ENCODE results near the gene TMEM150A. TPM values are rescaled to one million over a fixed set of nuclear protein-coding genes. Genes with fewer than 3 reads are reported as not detected.

TMEM150A gene
- total RNA-seq, 2 experiments from 2014 or later = 3.9 to 4.4 TPM

DNA sequence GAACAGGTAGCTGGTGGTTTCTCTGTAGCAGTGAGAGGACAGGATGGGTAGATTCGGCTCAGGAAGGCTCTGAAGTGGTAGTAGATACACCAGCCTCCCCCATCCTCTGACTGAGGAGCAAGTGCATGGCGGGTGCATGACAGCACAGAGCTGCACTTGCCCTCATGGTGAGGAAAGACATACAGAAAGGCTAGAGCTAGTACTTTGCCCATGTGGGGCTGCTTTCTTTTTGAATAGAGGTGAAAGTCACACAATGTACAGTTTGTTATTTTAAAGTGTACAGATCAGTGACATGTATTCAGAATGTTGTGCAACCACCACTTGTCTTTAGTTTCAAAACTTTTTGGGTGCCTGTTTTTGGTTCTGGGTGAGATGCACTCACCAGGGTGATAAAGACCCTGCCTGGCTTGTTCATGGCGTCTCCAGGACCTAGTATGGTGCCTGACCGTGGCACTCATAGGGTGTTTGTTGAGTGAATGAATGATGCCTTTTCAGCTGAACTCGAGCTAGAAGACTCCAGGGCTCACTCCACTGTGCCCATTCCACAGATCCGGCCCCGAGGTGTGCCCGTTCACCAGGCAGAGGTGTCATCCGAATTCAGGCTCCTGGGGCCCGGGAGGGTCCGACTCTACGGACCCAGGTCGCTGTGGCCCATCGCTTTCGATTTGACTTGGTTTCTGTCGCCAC lies 18.7 kb downstream of the TMEM150A start:
- CTCF ChIA-PET = interaction anchor here (0.7 to 1.8 kb wide), 3 partner anchors 22 to 53 kb away, joined by 3 to 4 read pairs (median 3); no protein-coding TSS in a partner anchor

DNA sequence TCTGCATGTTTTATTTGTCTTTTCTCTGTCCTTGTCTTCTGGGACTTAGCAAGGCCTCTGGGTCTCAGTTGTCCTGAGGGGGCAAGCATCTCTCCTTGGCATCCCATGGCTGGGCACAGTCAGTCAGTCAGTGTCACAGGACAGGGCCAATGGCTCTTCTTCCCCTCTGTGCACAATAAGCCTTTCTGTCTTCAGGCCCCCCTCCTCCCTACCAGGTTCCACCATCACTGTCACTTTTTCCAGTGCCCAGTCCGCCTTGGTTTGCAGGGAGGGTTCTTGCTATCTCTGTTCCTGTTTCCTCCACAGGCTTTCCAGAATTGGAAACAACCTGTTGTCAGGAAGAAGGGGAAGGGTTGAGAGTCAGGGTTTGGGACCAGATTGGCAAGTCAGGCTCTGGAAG lies 20.0 kb downstream of the TMEM150A start:
- POLR2A ChIA-PET = no interaction called here
- CTCF ChIA-PET = no interaction called here

More for the DNA sequence above, 18.7 kb downstream of the TMEM150A start:
- POLR2A ChIA-PET = interaction anchor here (2.9 kb wide), 1 partner anchor 12 kb away, joined by 12 read pairs; the partner anchor contains the start of gene RNF181

DNA sequence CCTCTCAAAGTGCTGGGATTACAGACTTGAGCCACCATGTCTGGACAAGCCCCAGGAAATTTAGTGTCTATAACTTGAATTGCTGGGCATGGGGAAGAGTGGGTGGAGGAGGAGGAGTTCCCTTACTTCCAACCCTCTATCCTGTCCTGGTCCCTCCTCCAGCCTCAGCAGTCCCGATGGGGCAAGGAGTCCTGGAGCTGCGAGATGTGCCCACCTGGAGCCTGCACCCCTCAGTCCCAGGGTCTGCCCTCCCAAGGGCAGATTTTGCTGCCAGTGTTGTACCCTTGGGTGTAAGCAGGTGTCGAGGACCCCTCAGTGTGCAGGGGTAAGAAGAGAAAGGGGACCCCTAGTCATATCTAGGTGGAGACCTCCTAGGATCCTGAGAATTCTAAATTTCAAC lies 22.3 kb downstream of the TMEM150A start:
- CTCF ChIA-PET = no interaction called here
- POLR2A ChIA-PET = no interaction called here

DNA sequence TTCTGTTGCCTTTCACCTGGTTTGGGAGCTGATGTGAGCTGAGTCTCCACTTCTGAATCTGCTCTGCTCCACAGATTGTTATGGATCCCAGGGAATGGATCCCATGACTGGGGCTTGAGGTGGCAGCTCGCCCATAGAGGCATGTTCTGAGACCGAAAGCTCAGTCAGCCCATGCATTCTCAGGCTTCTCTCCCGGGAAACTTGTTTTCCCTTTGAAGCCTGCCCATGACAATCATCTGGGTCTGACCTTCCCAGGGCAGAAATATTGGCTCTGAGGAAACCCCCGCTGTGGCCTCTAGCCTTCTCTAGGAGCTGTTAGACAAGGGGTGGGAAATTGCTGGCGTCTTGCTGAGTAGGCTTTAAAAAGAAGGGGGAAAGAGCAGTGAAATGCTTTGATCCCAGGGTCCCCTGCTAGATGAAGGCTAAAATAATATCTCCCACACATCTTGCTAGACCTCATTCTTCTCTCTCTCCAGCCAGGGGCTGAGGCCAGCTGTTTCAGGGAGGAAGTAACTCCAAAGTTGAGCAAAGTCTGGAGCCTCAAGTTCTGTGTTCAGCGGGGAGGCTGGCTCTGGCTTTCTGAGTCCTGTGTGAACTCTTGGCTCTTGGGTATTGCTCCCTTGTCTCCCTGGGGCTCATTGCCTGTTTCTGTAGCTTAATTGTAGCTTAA lies 23.1 kb downstream of the TMEM150A start:
- ChIA-PET POLR2A (interaction anchor here (0.8 kb wide), 1 partner anchor 41 kb away, joined by 4 read pairs; the partner anchor contains the start of gene MAT2A), CTCF (interaction anchor here (2.5 kb wide), 1 partner anchor 16 kb away, joined by 6 read pairs; the partner anchor contains the start of gene RNF181)

DNA sequence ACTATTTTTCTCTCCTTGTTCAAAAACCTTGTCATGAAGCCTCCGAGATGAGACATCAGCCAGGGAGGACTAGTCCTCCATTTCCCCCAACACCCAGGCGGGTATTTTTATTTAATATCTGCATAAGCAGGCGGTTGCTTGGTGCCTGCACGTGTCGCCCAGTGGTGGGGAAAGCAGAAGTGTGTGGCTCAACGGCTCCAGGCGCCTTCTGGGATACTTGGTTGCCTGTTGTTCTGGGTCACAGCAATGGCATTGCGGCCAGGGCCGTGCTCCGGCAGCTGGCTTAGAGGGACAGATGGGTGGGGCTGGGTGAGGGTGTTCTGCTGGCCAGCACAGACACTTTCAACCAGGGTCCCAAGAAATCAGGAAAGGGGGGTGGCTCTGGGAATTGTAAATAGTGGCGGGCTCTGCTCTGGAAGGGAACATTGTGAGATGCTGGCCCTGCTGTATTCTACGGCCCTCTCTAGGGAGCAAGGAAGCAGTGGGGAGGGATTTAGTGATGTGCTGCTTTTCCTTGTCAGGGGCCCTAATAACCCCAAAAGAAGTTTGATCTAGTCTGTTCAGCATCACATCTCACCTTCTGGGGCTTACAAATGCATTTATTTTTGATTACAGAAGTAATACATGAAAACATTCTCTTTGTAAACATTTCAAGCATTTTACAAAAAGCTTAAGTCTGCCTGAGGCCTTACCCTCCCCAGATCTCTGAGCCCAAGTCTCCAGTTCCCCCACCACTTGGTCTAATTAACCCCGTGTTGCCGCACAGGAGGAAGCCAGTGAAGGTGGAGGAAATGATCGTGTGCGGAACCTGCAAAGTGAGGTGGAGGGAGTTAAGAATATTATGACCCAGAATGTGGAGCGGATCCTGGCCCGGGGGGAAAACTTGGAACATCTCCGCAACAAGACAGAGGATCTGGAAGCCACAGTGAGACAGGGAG lies 24.0 kb downstream of the TMEM150A start:
- ChIA-PET CTCF (interaction anchor here (0.6 to 2.5 kb wide), 3 partner anchors 9 to 40 kb away, joined by 3 to 7 read pairs (median 6); partner anchors contain the start of genes MAT2A and RNF181), POLR2A (interaction anchor here (0.6 to 0.8 kb wide), 3 partner anchors 15 to 40 kb away, joined by 3 to 5 read pairs (median 4); partner anchors contain the start of gene MAT2A)

DNA sequence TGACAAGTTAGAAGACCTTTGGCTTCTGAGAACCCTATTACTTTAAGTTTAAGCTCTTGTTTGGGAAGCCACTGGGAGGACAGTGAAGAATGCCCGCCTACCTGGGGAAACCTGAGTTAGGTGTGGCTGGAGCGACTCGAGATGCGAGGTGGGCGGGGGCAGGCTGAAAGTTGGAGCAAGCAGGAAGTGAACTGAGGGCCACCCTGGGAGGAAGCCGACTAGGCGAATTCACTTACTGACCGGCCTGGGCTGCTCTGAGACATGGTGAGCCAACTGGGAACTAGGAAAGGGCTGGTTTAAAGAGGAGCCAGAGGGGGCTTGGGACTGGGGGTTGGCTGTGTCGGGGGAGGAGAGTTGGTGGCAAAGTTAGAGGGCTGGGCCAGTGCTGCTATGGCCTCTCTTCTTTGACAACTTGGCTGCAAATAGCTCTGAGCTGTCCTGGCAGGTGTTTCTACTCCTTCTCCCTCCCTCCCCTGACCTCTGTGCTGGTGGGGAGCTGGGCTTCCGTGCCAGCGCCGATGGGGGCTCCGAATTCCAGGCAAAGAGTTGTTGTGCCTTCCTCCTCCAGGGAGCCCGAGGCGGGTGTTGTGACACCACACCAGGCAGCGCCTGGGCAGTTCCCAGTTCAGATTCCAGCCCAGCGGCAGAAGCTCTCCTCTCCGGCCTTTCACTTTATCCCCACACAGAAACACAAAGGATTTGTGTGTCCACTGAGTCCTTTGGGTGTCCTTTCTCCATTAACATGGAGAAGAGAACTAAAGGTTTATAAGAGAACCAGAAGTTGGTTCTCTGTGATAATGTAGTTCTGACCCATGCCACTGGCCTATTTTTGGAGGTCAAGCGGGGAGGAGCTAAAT lies 24.9 kb downstream of the TMEM150A start, which contains the start of gene VAMP8:
Gene VAMP8, plus strand, starts transcription at position 201 of the 857 bp plus-strand sequence. Its CDS starts 61 bp downstream, at position 262.
- ChIA-PET POLR2A (interaction anchor here (0.6 to 0.8 kb wide), 2 partner anchors 14 to 28 kb away, joined by 3 to 5 read pairs; no protein-coding TSS in a partner anchor), CTCF (interaction anchor here (0.6 to 2.5 kb wide), 5 partner anchors 10 to 470 kb away, joined by 3 to 7 read pairs (median 4); partner anchors contain the start of genes MAT2A and RNF181)

DNA sequence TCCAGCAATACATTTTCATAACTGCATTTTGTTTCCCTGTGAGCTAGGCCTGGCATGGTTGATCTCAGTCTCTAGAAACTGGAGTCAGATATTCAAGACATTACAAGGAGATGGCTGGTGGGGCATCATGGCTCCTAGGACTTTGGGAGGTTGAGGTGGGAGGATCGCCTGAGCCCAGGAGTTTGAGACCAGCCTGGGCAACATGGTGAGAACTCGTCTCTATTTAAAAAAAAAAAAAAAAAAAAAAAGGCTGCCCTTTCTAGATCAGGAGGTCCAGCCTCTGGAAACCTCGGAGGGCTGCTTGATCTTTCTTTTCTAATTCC lies 25.5 kb downstream of the TMEM150A start:
- POLR2A ChIA-PET = interaction anchor here (0.6 kb wide), 1 partner anchor 42 kb away, joined by 5 read pairs; no protein-coding TSS in a partner anchor
- CTCF ChIA-PET = interaction anchor here (0.7 to 2.5 kb wide), 4 partner anchors 11 to 471 kb away, joined by 3 to 7 read pairs (median 5); partner anchors contain the start of gene RNF181

DNA sequence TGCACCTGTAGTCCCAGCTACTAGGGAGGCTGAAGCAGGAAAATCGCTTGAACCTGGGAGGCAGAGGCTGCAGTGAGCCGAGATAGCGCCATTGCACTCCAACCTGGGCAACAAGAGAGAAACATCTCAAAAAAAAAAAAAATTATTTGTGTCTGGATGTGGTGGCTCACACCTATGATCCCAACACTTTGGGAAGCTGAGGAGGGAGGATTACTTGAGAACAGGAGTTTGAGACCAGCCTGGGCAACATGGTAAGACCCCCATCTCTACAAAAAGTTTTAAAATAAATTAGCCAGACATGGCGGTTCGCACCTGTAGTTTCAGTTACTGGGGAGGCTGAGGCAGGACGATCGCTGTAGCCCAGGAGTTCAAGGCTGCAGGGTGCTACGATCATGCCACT lies 26.8 kb downstream of the TMEM150A start:
- ChIA-PET CTCF (interaction anchor here (1.6 kb wide), 1 partner anchor 20 kb away, joined by 3 read pairs; the partner anchor contains the start of gene RNF181), POLR2A (interaction anchor here (0.6 kb wide), 2 partner anchors 14 to 26 kb away, joined by 3 to 5 read pairs; no protein-coding TSS in a partner anchor)

DNA sequence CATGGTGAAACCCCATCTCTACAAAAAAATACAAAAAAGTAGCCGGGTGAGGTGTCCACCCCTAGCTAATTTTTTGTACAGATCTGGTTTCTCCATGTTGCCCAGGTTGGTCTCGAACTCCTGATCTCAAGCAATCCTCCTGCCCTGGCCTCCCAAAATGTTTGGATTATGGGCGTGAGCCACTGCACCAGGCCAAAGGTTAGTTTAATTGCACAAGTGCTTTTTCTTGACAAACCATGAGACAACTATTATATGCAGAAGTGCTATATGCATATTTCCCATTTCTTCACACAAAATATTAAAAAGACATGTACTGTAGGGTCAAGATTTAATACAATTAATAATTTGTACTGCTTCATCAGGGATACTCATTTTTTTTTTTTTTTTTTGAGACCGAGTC lies 36.2 kb downstream of the TMEM150A start:
- POLR2A ChIA-PET = interaction anchor here (0.7 kb wide), 1 partner anchor 1018 kb away, joined by 6 read pairs; no protein-coding TSS in a partner anchor
- CTCF ChIA-PET = no interaction called here

DNA sequence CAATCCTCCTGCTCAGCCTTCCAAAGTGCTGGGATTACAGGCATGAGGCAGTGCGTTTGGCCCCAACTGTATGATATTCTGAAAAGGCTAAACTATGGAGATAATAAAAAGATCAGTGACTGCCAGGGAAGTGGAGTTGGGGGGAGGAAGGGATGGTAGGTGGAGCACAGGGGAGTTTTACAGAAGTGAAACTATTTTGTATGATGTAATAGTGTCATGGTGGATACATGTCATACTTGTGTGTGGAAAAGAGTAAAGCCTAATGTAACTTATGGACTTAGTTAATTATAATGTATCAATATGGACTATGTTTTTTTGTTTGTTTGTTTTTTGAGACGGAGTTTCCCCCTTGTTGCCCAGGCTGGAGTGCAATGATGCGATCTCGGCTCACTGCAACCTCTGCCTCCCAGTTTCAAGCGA lies 38.3 kb downstream of the TMEM150A start:
- CTCF ChIA-PET = no interaction called here
- POLR2A ChIA-PET = interaction anchor here (0.5 kb wide), 1 partner anchor 21 kb away, joined by 3 read pairs; no protein-coding TSS in a partner anchor

DNA sequence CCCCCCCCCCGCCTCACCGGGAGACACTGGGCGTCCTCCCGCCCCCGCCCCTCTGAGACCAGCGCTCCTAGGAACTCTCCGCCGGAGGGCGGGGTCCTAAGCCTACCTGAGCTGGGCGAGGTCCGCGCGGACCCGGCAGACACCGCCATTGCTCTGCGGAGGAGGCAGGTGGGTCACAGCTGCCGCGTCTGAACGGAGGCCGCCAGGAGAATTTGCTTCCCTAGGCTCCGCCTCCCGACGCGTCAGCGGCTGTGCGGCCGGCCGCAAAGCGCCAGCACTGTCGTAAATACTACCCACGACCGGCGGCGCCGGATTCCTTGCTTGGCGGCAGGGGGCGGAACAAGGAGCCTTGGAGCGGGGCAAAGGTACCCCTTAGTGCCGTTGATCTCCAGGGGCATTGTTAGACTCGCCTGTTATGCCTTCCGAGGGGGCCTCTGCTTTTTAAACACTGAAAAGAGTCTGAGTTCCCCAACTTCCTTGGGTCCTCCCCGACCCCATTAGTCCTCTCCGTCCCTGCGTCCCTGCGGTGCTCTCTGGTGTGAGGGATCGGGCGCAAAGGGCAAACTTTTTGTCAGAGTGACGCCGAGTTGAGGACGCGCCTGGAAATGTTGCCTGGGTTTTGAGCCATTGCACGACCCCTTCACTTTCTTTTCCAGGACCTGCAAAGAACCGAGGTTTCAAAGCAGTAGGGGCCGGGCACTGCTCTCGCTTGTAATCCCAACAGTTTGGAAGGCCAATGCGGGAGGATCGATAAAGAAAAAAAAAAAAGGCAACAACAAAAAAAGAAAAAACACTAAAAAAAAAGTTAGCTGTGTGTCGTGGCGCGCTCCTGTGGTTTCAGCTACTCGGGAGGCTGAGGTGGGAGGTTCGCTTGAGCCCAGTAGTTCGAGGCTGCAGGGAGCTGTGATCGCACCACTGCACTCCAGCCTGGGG lies 41.0 kb downstream of the TMEM150A start, which contains the start of gene GGCX:
Gene GGCX, minus strand, starts transcription at position 214 of the 933 bp plus-strand sequence. Its CDS starts 65 bp downstream, at position 149.
- POLR2A ChIA-PET = interaction anchor here (0.5 to 2.4 kb wide), 18 partner anchors 9 to 235 kb away, joined by 3 to 14 read pairs (median 4); partner anchors contain the start of genes C2orf68 and MAT2A
- CTCF ChIA-PET = interaction anchor here (0.6 to 3.3 kb wide), 8 partner anchors 10 to 124 kb away, joined by 3 to 15 read pairs (median 3); partner anchors contain the start of gene VAMP5

DNA sequence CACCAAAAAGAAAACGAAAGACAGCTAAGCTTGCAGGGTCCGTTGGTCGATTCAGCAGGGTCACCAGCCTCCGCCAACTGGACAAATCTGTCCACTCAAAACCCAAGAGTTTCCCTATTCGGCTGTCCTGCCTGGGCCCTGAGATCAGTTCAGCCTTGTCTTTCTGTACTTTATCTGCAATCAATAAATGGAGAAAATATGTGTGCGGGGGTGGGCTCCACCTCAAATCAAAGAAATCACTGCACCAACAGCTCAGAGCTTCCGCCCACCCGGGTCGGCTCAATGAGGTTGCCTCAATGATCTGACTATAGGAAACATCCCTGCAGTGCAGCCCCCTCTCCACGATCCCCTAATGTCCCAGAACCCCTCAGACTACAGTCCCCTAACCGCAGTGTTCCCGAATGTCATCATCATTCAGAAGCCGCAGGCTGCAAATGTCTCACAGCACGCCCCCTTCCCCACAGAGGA lies 41.7 kb downstream of the TMEM150A start:
- ChIA-PET CTCF (interaction anchor here (0.7 to 3.3 kb wide), 5 partner anchors 10 to 23 kb away, joined by 3 to 15 read pairs (median 3); partner anchors contain the start of gene VAMP5), POLR2A (interaction anchor here (0.6 to 2.4 kb wide), 9 partner anchors 9 to 122 kb away, joined by 3 to 14 read pairs (median 4); partner anchors contain the start of genes C2orf68 and MAT2A)

DNA sequence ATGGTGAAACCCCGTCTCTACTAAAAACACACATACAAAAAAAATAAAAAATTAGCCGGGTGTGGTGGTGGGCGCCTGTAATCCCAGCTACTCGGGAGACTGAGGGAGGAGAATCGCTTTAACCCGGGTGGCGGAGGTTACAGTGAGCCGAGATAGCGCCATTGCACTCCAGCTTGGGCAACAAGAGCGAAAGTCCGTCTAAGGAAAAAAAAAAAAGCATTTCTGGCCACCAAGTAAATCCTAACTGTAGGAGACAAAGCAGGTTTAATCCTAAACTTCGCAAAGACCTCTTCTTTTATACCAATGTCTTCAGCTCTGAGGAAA lies 42.1 kb downstream of the TMEM150A start:
- ChIA-PET CTCF (interaction anchor here (0.7 to 3.3 kb wide), 4 partner anchors 9 to 22 kb away, joined by 3 to 15 read pairs (median 3); no protein-coding TSS in a partner anchor), POLR2A (interaction anchor here (0.7 to 2.4 kb wide), 6 partner anchors 8 to 122 kb away, joined by 3 to 14 read pairs (median 5); partner anchors contain the start of genes C2orf68 and MAT2A)

DNA sequence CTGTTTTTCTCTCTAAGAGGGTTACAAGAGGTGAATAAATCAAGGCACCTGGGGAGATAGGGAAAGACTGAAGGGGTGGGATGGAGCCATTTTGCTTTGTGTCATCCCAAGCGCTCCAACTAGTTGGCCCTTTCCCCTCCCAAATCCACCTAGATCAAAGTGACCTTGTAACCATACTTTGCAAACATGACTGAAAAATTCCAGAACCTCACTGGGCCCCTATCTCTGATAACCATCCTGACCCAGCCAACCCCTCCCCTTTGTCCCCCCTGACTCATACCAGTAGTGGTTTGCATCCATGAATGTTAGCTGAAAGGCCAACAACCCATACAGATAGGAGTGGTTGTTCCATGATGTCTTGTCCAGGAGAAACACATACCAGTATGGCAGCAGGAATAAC lies 44.3 kb downstream of the TMEM150A start:
- ChIA-PET POLR2A (no interaction called here), CTCF (no interaction called here)

DNA sequence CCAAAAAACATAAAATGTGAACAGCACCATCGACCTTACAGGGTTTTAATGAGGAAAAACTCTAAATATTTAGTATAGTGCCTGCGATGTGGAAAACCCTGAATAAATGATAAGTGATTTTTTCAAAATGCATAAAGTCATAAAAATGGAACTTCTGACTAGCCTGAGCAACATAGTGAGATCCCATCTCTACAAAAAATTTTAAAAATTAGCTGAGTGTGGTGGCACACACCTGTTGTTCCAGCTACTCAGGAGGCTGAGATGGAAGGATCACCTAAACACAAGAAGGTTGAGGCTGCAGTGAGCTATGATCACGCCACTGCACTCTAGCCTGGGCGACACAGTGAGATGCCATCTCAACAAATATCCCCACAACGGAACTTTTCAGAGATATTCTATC lies 45.4 kb downstream of the TMEM150A start:
- CTCF ChIA-PET = no interaction called here
- POLR2A ChIA-PET = interaction anchor here (1.3 to 1.6 kb wide), 2 partner anchors 18 to 38 kb away, joined by 5 read pairs; partner anchors contain the start of genes MAT2A and RNF181

Data from activated CD8-positive, alpha-beta memory T cell treated with anti-CD3 and anti-CD28 coated beads for 36 hours (primary cell).